ENCODE results near the gene DLX2.
"Not testable (repeated sequence)": the region's sequence is repeated elsewhere in the genome, so short reads cannot be mapped to it uniquely, and the experiment has no call there.

Gene DLX2

GRCh38 chr2:172102391-172103359 is at the start of gene DLX2:
Gene DLX2 (minus strand): TSS chr2:172102900. CDS start chr2:172102538, 362 bp downstream.
- DNase-seq = peak; percentile 95

DNA sequence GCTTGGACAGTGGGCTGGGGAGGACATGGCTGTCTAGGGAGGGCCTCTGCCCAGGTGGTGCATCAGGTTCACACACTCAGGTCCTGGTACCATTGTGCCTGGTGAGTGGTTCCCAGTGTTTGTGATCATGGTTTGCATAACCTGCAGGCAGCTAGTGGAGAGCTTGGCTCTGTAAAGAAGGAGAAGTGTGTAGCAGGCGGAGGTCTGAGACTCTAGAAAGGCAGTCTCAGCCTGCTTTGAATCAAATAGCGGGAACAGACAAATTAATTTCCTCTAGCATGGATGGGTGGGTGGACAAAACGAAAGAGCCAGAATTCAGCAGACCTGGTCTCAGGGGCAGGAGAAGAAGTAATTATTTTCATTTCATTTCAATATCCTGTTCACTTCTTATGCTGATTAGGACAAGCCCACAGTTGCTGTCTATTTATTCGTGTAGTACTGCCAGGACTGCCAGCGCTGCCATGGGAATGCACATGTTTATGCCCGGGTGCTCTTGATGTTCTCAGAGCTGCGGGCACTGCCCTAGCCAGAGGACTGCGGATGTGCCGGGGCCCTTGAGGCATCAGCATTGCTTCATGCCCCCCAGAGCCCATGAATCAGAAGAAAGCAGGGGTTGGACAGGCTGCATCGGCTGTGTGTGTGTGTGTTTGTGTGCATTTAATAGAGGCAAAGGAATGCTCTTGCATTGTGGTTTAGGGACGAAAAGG is 45.4 kb upstream of the DLX2 start:
- DNase-seq = no peak

- no peak for DNase-seq
Observed at GRCh38 chr2:172143817-172144216, 41.1 kb upstream of the DLX2 start.

DNA sequence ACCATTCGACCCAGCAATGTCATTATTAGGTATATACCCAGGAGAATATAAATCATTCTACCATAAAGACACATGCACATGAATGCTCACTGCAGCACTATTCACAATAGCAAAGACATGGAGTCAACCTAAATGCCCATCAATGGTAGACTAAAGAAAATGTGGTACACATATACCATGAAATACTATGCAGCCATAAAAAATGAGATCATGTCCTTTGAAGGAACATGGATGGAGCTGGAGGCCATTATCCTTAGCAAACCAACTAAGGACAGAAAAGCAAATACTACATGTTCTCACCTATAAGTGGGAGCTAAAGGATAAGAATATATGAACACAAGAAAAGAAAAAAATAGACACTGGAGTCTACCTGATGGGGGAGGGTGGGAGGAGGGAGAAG is 36.0 kb upstream of the DLX2 start:
- DNase-seq = not testable (repeated sequence)

DNA sequence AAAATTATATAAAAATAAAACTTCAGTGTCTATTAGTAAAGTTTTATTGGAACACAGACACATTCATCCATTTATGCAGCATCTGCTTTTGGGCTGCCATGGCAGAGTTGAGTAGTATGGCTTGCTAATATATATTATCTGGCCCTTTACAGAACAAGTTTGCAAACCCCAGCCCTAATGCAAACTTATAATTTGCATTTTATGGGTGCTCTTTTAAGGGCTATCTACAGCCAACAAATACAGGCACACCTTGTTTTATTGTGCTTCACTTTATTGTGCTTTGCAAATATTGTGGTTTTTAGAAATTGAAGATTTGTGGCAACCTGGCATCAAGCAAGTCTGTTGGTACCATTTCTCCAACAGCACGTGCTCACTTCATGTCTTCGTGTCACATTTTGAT is 35.2 kb upstream of the DLX2 start:
- DNase-seq = no peak

DNA sequence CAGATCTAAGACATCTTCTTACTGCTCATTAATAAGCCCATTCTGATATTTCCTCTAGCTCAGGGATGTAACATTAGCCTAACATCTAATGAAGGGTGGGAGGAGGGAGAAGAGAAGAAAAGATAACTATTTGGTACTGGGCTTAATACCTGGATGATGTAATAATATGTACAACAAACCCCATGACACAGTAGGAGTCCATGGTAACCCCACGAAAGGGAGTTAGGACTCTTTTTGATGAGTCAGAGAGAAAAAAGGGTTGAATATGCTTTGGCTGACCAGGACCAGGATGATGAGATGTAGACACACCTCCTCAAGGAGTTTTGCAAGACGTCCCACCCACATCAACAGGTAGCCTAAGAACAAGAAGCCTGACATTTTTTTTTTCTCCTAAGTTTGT is 34.4 kb upstream of the DLX2 start:
- DNase-seq = no peak

GRCh38 chr2:172135446-172135845 is 32.7 kb upstream of the DLX2 start:
- DNase-seq = no peak

GRCh38 chr2:172134270-172134669 is 31.6 kb upstream of the DLX2 start:
- DNase-seq = no peak

DNA sequence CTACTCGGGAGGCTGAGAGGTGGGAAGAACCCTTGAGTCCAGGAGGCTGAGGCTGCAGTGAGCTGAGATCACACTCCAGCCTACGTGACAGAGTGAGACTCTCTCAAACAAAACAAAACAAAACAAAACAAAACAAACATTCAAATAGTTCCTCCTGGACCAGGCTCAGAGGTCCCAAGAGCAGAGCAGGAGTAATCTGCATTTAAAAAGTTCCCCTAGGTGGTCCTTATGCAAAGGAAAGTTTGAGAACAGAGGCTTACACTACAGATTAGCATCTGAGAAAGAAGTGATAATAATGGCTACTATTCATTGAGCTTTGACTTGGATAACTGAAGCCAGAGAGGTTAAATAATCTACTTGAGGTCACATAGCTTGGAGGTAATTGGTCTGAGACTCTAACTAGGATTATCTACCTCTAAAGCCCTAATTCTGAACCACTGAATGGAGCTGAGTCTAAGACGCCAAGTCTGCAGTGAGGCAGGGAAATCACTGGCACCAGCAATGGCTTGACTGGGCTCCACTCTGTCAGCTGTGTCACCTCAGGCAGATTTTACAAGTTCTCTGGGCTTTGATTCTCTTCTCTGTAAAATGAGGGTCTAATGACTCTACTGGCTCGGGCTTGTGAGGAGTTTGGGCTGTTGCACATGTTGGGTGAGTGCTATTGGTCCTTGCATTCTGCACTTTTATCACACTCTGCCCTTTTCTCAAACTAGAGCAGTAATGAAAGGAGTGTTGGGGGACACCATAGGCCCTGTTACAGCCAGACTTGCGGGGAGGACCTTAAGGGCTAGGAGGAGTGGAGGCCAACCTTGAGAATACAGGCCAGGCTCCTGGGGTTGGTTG is 29.2 kb upstream of the DLX2 start:
- DNase-seq = no peak

GRCh38 chr2:172129404-172129803 is 26.7 kb upstream of the DLX2 start:
- no peak for DNase-seq

DNA sequence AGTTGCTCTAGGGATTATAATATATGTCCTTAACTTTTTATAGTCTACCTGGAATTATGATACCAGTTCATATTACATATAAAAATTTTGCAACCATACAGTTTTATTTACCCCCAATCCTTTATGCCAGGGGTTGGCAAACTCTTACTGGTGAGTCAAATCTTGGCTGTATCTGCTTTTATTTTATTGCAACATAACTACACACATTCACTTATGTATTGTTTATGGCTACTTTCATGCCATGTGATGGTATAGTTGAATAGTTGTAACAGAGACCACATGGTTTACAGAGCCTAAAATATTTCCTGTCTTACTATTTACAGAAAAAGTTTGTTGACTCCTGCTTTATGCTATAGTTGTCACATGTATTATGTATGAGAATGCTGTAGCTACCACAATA is 25.8 kb upstream of the DLX2 start:
- DNase-seq = no peak

DNA sequence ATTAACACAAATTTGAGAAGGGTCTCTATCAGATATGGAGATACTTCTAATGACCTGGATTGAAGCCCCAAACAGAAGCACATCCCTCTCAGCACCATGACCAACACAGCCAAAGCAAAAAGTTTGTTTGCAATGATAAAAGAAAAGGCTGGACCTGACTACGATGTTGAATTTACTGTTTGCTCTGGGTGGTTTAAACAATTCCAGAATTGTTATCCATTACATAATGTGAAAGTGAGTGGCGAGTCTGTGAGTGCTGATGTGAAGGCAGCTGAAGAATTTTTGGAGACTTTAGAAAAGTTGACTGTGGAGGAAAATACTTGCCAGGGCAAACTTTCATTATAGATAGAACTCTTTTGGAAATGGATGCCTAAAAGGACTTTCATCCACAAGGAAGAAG is 17.4 kb upstream of the DLX2 start:
- DNase-seq = no peak

DNA sequence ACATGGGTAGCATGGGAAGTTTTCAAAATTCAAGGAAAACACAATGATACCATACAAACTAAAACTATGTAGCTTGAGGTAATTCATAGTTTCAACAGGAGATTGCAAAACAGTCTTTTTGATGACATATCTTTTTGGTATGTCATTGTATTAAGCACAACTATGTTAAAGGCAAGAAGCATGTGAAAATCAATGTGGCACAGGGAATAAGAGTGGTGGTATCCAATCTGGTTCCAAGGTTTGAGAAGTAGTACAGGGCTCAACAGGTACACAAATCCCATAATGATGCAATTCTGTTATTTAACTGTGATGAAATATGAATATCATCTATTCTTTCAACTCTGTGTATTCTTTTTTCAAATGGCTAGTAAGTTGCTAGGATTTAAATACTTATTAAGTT is 16.4 kb upstream of the DLX2 start:
- DNase-seq = no peak

DNA sequence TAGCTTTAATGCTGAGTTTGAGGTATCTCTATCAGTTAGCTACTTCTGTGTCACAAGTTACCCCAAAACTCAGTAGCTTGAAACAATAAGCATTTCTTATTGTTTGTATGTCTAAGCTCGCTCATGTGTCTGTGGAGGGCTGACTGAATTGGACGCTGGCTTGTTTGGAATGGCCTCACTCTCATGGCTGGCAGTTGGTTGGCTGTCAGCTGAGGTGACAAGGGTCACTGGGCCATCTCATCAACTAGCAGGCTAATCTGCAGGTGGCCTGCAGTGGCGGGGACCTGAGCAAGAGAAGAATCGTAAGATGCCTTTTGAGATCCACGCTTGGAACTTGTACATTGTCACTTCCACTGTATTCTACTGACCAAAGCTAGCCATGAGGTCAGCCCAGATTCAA is 13.4 kb upstream of the DLX2 start:
- DNase-seq = no peak

DNA sequence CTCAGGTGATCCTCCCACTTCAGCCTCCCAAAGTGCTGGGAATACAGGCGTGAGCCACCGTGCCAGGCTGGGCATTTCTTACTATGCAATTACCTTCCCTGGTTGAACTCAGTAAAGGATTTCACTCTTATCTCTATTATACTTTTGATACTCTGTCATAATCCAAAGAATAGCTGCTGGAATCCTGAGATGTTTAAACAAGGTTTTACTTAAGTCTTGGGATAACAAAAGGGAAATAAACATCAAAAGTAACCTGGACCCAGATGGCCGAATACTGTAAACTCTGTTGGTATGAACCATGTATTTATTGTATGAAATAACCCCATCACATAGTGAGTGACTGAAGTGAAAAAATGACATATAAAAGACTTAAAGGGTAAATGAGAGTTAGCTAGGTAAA is 11.9 kb upstream of the DLX2 start:
- DNase-seq = no peak

DNA sequence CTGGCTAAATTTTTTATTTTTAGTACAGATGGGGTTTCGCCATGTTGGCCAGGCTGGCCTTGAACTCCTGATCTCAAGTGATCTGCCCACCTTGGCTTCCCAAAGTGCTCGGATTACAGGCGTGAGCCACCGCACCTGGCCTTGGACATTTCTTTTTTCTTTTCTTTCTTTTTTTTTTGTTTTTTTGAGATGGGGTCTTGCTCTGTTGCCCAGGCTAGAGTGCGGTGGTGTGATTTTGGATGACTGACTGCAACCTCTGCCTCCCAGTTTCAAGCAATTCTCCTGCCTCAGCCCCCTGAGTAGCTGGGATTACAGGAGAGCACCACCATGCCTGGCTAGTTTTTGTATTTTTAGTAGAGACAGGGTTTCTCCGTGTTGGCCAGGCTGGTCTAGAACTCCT is 11.5 kb upstream of the DLX2 start:
- DNase-seq = not testable (repeated sequence)

GRCh38 chr2:172113617-172114016 is 10.9 kb upstream of the DLX2 start:
- peak; percentile 35 for DNase-seq

- DNase-seq = no peak
Observed at GRCh38 chr2:172109988-172110811, 7.5 kb upstream of the DLX2 start.

- no peak for DNase-seq
Observed at GRCh38 chr2:172109256-172109987, 6.7 kb upstream of the DLX2 start.

- no peak for DNase-seq
Observed at GRCh38 chr2:172108587-172108930, 5.9 kb upstream of the DLX2 start.

DNA sequence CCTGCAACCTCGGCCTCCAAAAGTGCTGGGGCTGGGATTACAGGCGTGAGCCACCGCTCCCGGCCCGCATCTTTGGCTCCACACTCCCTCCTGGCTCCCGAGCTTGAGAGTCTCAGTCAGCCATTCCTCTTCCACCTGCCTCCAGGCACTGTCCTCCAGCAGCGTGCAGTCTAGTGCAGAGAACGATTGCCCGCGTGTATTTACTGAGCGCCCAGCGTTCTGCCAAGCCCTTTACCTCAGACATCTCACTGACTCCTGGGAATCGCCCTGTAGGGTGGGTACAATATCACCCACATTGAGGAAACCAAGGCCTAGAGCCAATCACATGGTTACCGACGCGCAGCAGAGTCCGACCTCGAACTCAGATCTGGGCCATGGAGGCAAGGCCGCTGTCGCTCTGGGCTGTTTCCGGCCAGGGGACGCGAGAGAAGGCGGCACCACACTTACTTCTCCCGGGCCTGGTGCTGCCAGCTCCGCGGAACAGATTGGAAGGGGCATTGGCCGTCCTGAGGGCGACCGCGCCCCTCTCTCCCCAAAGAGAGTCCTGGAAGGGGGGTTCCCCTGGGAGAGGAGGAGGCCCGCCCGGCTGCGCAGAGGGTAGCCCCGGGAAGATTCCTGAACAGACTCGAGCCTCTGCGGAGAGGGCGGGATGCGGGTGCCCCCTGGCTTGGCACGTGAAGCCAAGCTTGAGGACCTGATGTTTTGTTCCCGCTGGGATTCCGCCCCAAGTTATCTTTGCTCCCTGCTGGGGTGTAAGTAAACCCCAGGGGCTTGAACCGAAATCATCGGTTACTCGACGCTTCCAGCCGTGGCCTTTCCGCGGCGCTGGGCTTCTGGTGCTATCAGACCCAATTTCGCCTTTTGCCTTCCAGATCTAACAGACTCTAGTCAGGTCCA is 5.2 kb upstream of the DLX2 start:
- DNase-seq = no peak

Data from NCI-H1105 treated with DMSO at 0.1 percent for 48 hours (cell line).